Testis (tissue), 3 donors: Measurements from ENCODE around the gene FEV. TPM values are rescaled to one million over a fixed set of nuclear protein-coding genes. Genes with fewer than 3 reads are reported as not detected.
A peak's percentile ranks its signal among the peaks of the same experiment; 100 is the strongest.

Source experiments
- DNase-seq: peaks from one replicate; pipeline ENCODE4 v3.0.0-alpha.2; 2019
- H3K27ac ChIP-seq, 2 donors: fragments of 200-600 bp; sonication (generic); one replicate each; pipeline ENCODE4 v1.5.1; 2019
- H3K27me3 ChIP-seq: fragments of 200-600 bp; sonication (generic); one replicate; pipeline ENCODE4 v1.5.1; 2019
- H3K36me3 ChIP-seq: fragments of 200-600 bp; sonication (generic); one replicate; pipeline ENCODE4 v1.5.1; 2017; ENCODE audit warnings: low read depth; ENCODE audit errors: missing control alignments
- H3K4me1 ChIP-seq: fragments of 200-600 bp; sonication (generic); one replicate; pipeline ENCODE4 v1.5.1; 2019
- H3K4me3 ChIP-seq, 2 donors: fragments of 200-600 bp; sonication (generic); one replicate each; pipeline ENCODE4 v1.5.1; 2017 to 2019
- H3K9me3 ChIP-seq: fragments of 200-600 bp; sonication (generic); one replicate; pipeline ENCODE4 v1.5.1; 2017
- POLR2A ChIP-seq: fragments of 450-650 bp; IDR thresholded peaks from one replicate; pipeline ENCODE4 v1.6.1; 2017; ENCODE audit warnings: antibody characterized with exemption, mild to moderate bottlenecking, moderate library complexity
- WGBS, 2 donors: methylation state at CpG; one replicate each; pipeline ENCODE4 v1.1.5; 2018; 5-methylcytosine and 5-hydroxymethylcytosine counted together
- intact Hi-C: fragments of 100-400 bp; cut with DNase I; formaldehyde crosslinking; loops from one replicate; pipeline ENCODE4 v1.15.1; 2023; ENCODE audit warnings: low total_unique reads
- polyA plus RNA-seq: library from polyadenylated mRNA; stranded (reverse); fragments of 350-450 nt; fragmentation: Illumina TruSeq; extraction: RNeasy Lipid Tissue Mini Kit (QIAGEN cat#74804); gene quantifications from one replicate; pipeline ENCODE4 v1.2.3, GENCODE V29; 2014; ENCODE audit warnings: low read depth, low replicate concordance; ENCODE audit not compliant: insufficient read depth
- total RNA-seq, 2 donors: library from RNA; depleted of rRNA; stranded (reverse); fragments of >200 nt; gene quantifications; one replicate each; pipeline ENCODE4 v1.2.3, GENCODE V29; 2016
- TF ChIP-seq, protein P1 (sequence below), 3 experiments: fragments of 450-650 bp in 2 of 3; fragments of 200-600 bp in 1 of 3; sonication (generic) in 1 of 3; IDR thresholded peaks; one replicate each; pipeline ENCODE4 v1.5.1; 2016 to 2019; ENCODE audit warnings: antibody characterized with exemption in 3 of 3, mild to moderate bottlenecking in 2 of 3, moderate library complexity in 1 of 3

Gene FEV
- total and polyA plus RNA-seq, 3 donors from 2014 or later, result not detected

DNA sequence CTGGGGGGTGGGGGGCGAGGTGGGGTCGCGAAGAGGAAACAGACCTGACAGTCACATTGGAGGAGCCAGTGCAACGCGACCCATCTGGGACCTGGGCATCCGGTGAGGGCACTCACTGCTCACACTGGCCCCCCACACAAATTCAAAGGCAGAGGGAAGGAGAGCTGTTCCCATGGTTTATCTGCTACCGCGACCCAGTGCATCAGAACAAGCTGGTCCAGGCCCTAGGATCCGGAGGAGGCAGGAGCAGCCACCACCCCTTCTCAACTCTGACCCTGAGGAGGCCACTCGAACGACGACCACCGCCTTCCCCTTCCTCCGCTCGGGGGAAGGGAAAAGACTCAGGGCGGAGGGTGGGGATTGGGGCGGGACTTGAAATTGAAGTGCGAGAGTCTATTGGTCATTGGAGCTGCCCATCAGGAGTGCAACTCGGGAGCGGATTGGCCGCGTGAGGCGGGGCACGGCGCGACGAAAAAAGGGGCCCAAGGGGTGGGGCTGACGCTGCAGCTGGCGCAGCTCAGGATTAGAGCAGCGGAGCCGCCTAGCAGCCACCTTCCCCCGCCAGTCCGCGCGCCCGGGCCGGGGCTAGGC is 25.7 kb downstream of the FEV start, which contains the start of gene CDK5R2:
TSS of gene CDK5R2 (plus strand) at position 526 of the 591 bp plus-strand sequence. CDS start 155 bp downstream, outside the sequence.
- peak within 1 kb of the TSS; percentile 42 to 52 for H3K4me3 ChIP-seq
- H3K27me3 ChIP-seq, result no peaks in the 10 kb centered on the region
- intact Hi-C loops, result no loop called here
- no peaks in the 10 kb centered on the region for H3K9me3 ChIP-seq
- H3K27ac ChIP-seq, result no peak within 1 kb of the TSS
- peak; percentile 94 for DNase-seq
- H3K36me3 ChIP-seq, result no peaks in the 10 kb centered on the region
- no peak for TF ChIP-seq POLR2A
- TF ChIP-seq, protein P1, sequence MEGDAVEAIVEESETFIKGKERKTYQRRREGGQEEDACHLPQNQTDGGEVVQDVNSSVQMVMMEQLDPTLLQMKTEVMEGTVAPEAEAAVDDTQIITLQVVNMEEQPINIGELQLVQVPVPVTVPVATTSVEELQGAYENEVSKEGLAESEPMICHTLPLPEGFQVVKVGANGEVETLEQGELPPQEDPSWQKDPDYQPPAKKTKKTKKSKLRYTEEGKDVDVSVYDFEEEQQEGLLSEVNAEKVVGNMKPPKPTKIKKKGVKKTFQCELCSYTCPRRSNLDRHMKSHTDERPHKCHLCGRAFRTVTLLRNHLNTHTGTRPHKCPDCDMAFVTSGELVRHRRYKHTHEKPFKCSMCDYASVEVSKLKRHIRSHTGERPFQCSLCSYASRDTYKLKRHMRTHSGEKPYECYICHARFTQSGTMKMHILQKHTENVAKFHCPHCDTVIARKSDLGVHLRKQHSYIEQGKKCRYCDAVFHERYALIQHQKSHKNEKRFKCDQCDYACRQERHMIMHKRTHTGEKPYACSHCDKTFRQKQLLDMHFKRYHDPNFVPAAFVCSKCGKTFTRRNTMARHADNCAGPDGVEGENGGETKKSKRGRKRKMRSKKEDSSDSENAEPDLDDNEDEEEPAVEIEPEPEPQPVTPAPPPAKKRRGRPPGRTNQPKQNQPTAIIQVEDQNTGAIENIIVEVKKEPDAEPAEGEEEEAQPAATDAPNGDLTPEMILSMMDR (IDR thresholded peaks at IDR 0.05), result no peak
- WGBS, 2 donors, result 2% methylated on average over 26 to 37 of the region's 37 CpGs
- H3K4me1 ChIP-seq, result no peaks in the 10 kb centered on the region

DNA sequence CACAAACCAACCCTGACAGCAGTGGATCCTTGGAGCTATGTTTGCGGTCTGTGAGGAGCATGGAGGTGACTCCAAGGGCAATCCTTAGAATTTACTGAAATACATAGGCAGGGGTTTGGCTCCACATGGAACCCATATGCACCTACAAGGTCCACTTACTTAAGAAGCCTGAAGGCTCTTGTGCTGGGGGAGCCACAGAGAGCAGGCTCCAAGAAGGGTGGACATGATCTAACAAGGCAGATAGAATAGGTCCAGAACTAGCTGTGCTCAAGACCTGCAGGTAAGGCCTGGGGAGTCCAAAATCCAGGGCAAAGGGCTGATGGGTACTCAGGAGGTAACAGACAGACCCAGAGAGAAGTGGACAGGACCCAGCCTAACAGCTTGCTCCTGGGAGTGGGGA is 26.7 kb downstream of the FEV start:
- intact Hi-C loops, result no loop called here
- 90 to 100% methylated on average over 1 of the region's 1 CpG for WGBS, 2 donors
- no peak overlapping the region for H3K27ac ChIP-seq
- no peaks in the 10 kb centered on the region for H3K9me3 ChIP-seq
- no peak for TF ChIP-seq POLR2A
- TF ChIP-seq, protein P1 (IDR thresholded peaks at IDR 0.05), result no peak
- DNase-seq, result no peak
- no peaks in the 10 kb centered on the region for H3K36me3 ChIP-seq
- H3K4me1 ChIP-seq, result no peaks in the 10 kb centered on the region
- no peak overlapping the region for H3K4me3 ChIP-seq
- no peaks in the 10 kb centered on the region for H3K27me3 ChIP-seq

DNA sequence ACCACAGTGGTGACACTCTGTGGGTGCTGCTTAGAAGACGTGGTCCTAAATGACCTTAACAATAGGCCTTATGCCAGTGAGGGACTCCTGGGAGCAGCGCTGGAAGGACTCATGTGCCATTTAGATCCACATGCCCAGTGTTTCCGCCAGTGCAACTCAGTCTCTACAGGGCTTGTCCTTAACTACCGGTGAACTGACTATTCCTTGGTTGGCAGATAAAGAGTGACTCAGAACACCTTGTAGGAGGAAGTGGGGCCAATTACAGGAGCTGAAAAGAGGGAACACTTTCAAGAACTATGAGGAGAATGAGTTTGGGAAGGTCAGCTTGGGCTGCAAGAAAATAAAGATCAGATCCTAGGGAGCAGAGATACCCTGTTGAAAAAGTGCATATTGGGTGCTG is 27.3 kb downstream of the FEV start:
- H3K9me3 ChIP-seq, result no peaks in the 10 kb centered on the region
- H3K27ac ChIP-seq, result no peak overlapping the region
- no peak for DNase-seq
- 86 to 92% methylated on average over 4 of the region's 4 CpGs for WGBS, 2 donors
- intact Hi-C loops, result no loop called here
- no peaks in the 10 kb centered on the region for H3K36me3 ChIP-seq
- no peak overlapping the region for H3K4me3 ChIP-seq
- TF ChIP-seq, protein P1 (IDR thresholded peaks at IDR 0.05), result no peak
- H3K4me1 ChIP-seq, result no peaks in the 10 kb centered on the region
- no peaks in the 10 kb centered on the region for H3K27me3 ChIP-seq

DNA sequence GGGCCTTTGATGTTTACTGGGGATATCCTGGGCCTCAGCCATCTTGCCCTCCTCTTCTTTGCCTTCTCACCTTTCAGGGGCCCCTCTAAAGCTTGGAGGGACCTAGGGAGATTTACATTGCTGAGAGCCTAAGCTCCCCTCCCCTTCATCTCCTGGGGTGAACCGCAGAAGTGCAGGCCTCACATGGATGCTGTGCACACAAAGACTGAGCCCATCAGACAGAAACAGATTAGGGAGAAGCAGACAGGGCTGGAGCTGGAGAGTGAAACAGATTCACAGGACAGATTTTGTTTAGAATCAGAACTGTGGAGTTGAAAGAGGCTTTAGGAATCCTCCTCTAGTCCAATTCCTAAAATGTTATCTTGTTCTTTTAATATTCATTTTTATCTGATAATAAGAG is 28.9 kb downstream of the FEV start:
- Histone ChIP-seq H3K36me3 (no peaks in the 10 kb centered on the region), H3K27me3 (no peaks in the 10 kb centered on the region), H3K27ac (no peak overlapping the region), H3K4me3 (no peak overlapping the region), H3K4me1 (no peaks in the 10 kb centered on the region), H3K9me3 (no peaks in the 10 kb centered on the region)
- WGBS, 2 donors, result 39 to 61% methylated on average over 1 of the region's 1 CpG
- intact Hi-C loops, result no loop called here
- no peak for DNase-seq
- TF ChIP-seq, protein P1 (IDR thresholded peaks at IDR 0.05), result no peak
- TF ChIP-seq POLR2A, result no peak
